MCF 10A (cell line): Measurements from ENCODE around the gene SPAG16. TPM values are rescaled to one million over a fixed set of nuclear protein-coding genes. Genes with fewer than 3 reads are reported as not detected.

Source experiments
- BruUV-seq: library from RNA; stranded (reverse); fragments of 400-500 nt; replicated peaks from 2 replicates; lab custom pipeline; 2021; lab: Mats Ljungman, UMichigan
- CTCF ChIA-PET: fragments of 300-600 bp; sonication (Branson Sonifier 250); formaldehyde crosslinking; extraction: SDS; loops from one replicate; lab custom pipeline; 2021; ENCODE audit warnings: antibody characterized with exemption, inconsistent platforms; lab: Yijun Ruan, JAX
- POLR2A ChIA-PET: fragments of 300-600, 350-650 bp; sonication (Branson Sonifier 250); formaldehyde crosslinking; extraction: SDS; loops from one replicate; lab custom pipeline; 2020; ENCODE audit warnings: antibody characterized with exemption, inconsistent platforms; lab: Yijun Ruan, JAX
- DNase-seq: peaks from one replicate; pipeline ENCODE4 v3.0.0-alpha.2; 2018; ENCODE audit not compliant: unreplicated experiment
- H3K27ac Mint-ChIP-seq: one replicate; pipeline ENCODE4 v1.8.0; 2022; ENCODE audit warnings: mild to moderate bottlenecking, low read depth, mixed read lengths; ENCODE audit not compliant: unreplicated experiment
- H3K27me3 Mint-ChIP-seq: one replicate; pipeline ENCODE4 v1.8.0; 2022; ENCODE audit warnings: mixed read lengths; ENCODE audit not compliant: insufficient read depth, unreplicated experiment
- H3K36me3 Mint-ChIP-seq: one replicate; pipeline ENCODE4 v1.8.0; 2022; ENCODE audit warnings: mild to moderate bottlenecking, moderate library complexity, mixed read lengths; ENCODE audit not compliant: insufficient read depth, unreplicated experiment
- H3K4me1 Mint-ChIP-seq: one replicate; pipeline ENCODE4 v1.8.0; 2022; ENCODE audit warnings: mixed read lengths; ENCODE audit not compliant: insufficient read depth, unreplicated experiment
- H3K4me3 Mint-ChIP-seq: one replicate; pipeline ENCODE4 v1.8.0; 2022; ENCODE audit warnings: mild to moderate bottlenecking, moderate library complexity, mixed read lengths; ENCODE audit not compliant: unreplicated experiment
- H3K9me3 Mint-ChIP-seq: one replicate; pipeline ENCODE4 v1.8.0; 2022; ENCODE audit warnings: mixed read lengths; ENCODE audit not compliant: unreplicated experiment
- CTCF ChIP-seq: fragments of 200-600 bp; IDR thresholded peaks from one replicate; pipeline ENCODE4 v1.8.0; 2022; ENCODE audit warnings: antibody characterized with exemption, mild to moderate bottlenecking; ENCODE audit not compliant: unreplicated experiment
- intact Hi-C: fragments of 100-400 bp; cut with micrococcal nuclease; formaldehyde crosslinking; loops from 2 replicates; pipeline ENCODE4 v1.14.1; 2022
- total RNA-seq: library from RNA; stranded (reverse); gene quantifications from 2 replicates; pipeline ENCODE4 v1.2.3, GENCODE V29; 2022

The SPAG16 gene
- total RNA-seq, 1 experiment from 2014 or later, result 11.5 TPM

- H3K9me3 Mint-ChIP-seq, result no peaks in the 10 kb centered on the region
- H3K27me3 Mint-ChIP-seq, result no peaks in the 10 kb centered on the region
- POLR2A ChIA-PET, result interaction anchor here (1.3 to 2.1 kb wide), 2 partner anchors 13 to 16 kb away, joined by 3 to 9 read pairs; no protein-coding TSS in a partner anchor
- CTCF ChIA-PET, result no interaction called here
- H3K4me3 Mint-ChIP-seq, result no peak overlapping the region
- peak; percentile 97 for DNase-seq
- intact Hi-C loops, result loop anchor here (2.0 kb wide), 1 partner anchor 49 kb away; no protein-coding TSS in a partner anchor
- peak overlapping the region; percentile 20 for H3K27ac Mint-ChIP-seq
- no TSS peak for BruUV-seq
- no peak for TF ChIP-seq CTCF
- H3K36me3 Mint-ChIP-seq, result no peaks in the 10 kb centered on the region
- no peaks in the 10 kb centered on the region for H3K4me1 Mint-ChIP-seq
Observed at GRCh38 chr2:214019229-214019972, 735.1 kb downstream of the SPAG16 start.

DNA sequence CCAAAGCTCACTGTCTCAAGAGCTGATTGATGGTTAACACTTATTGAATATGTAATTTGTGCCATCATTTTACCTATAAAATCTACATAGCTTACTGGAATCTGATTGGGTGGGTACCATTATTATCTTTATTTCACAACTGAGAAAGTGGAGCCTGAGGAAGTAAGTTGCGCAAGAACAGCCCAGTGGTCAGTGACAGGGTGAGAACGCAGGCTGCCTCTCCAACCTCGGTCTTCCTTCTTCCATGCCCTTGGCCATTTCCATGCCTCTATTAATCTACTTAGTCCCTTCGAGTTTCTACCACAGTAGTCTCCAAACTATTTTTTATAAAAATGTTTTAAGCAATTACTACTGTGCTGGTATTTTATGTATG, 735.7 kb downstream of the SPAG16 start:
- TF ChIP-seq CTCF, result no peak
- POLR2A ChIA-PET, result interaction anchor here (1.3 to 2.1 kb wide), 2 partner anchors 14 to 15 kb away, joined by 3 to 9 read pairs; no protein-coding TSS in a partner anchor
- Mint-ChIP-seq H3K36me3 (no peaks in the 10 kb centered on the region), H3K27me3 (no peaks in the 10 kb centered on the region), H3K9me3 (no peaks in the 10 kb centered on the region), H3K4me1 (no peaks in the 10 kb centered on the region), H3K27ac (no peak overlapping the region), H3K4me3 (no peak overlapping the region)
- CTCF ChIA-PET, result no interaction called here
- intact Hi-C loops, result loop anchor here (2.0 kb wide), 1 partner anchor 49 kb away; no protein-coding TSS in a partner anchor
- DNase-seq, result peak; percentile 41
- no TSS peak for BruUV-seq

GRCh38 chr2:214029190-214029589, 744.9 kb downstream of the SPAG16 start:
- no peak for TF ChIP-seq CTCF
- H3K4me1 Mint-ChIP-seq, result no peaks in the 10 kb centered on the region
- BruUV-seq, result no TSS peak
- no peaks in the 10 kb centered on the region for H3K36me3 Mint-ChIP-seq
- no peaks in the 10 kb centered on the region for H3K27me3 Mint-ChIP-seq
- CTCF ChIA-PET, result no interaction called here
- POLR2A ChIA-PET, result no interaction called here
- no peak overlapping the region for H3K4me3 Mint-ChIP-seq
- no peak overlapping the region for H3K27ac Mint-ChIP-seq
- no peak for DNase-seq
- intact Hi-C loops, result no loop called here
- H3K9me3 Mint-ChIP-seq, result peaks cover 8% of the 10 kb centered on the region

- H3K27ac Mint-ChIP-seq, result no peak overlapping the region
- H3K9me3 Mint-ChIP-seq, result peaks cover 8% of the 10 kb centered on the region
- no peak for TF ChIP-seq CTCF
- ChIA-PET POLR2A (no interaction called here), CTCF (interaction anchor here (0.7 kb wide), 1 partner anchor 110 kb away, joined by 3 read pairs; no protein-coding TSS in a partner anchor)
- H3K4me3 Mint-ChIP-seq, result no peak overlapping the region
- intact Hi-C loops, result no loop called here
- H3K4me1 Mint-ChIP-seq, result no peaks in the 10 kb centered on the region
- BruUV-seq, result no TSS peak
- DNase-seq, result no peak
- no peaks in the 10 kb centered on the region for H3K36me3 Mint-ChIP-seq
- H3K27me3 Mint-ChIP-seq, result no peaks in the 10 kb centered on the region
Observed at GRCh38 chr2:214031566-214031965, 747.3 kb downstream of the SPAG16 start.
